ENCODE results near the gene SBK1.

- no peak for TF ChIP-seq CTCF (conservative IDR thresholded peaks at IDR 0.05; ENCODE audit: low read length)
- no peak for TF ChIP-seq EZH2phosphoT487 (IDR thresholded peaks at IDR 0.05; ENCODE audit: borderline replicate concordance, low read depth, low read length)
Observed at GRCh38 chr16:28307936-28308335, 15.6 kb downstream of the SBK1 start.

Data from OCI-LY7 (cell line).